GM12872 (cell line): ENCODE results near the gene TLE6.
A peak's percentile ranks its signal among the peaks of the same experiment; 100 is the strongest.

Experiments
- CTCF ChIP-seq: IDR thresholded peaks from 3 replicates; pipeline ENCODE4 v1.5.1; 2011; ENCODE audit warnings: low read depth, mild to moderate bottlenecking, low read length, moderate library complexity; ENCODE audit not compliant: insufficient read depth

The TLE6 gene

GRCh38 chr19:2950286-2951124, 26.9 kb upstream of the TLE6 start:
- TF ChIP-seq CTCF = no peak

- TF ChIP-seq CTCF = 0 out of 3 replicates have a peak, but pooled peaks have one; percentile 11
These were observed 24.3 kb upstream of the TLE6 start for GRCh38 chr19:2952953-2953481.

DNA sequence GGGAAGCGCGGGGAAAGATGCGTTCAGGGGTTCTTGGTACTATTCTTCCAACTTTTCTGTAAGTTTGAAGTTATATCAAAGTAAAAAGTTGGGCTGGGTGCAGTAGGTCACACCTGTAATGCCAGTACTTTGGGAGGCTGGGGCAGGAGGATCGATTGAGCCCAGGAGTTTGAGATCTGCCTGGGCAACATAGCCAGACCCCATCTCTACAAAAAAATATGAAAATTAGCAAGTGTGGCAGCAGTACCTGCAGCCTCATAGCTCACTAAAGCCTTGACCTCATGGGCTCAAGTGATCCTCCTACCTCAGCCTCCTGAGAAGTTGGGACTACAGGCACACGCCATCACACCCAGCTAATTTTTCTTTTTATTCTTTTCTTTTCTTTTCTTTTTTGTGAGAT, 20.2 kb upstream of the TLE6 start:
- no peak for TF ChIP-seq CTCF

GRCh38 chr19:2960120-2960519, 17.2 kb upstream of the TLE6 start:
- TF ChIP-seq CTCF = no peak

GRCh38 chr19:2962018-2962670, 15.2 kb upstream of the TLE6 start:
- peak; percentile 69 for TF ChIP-seq CTCF

GRCh38 chr19:2963122-2963521, 14.2 kb upstream of the TLE6 start:
- no peak for TF ChIP-seq CTCF

DNA sequence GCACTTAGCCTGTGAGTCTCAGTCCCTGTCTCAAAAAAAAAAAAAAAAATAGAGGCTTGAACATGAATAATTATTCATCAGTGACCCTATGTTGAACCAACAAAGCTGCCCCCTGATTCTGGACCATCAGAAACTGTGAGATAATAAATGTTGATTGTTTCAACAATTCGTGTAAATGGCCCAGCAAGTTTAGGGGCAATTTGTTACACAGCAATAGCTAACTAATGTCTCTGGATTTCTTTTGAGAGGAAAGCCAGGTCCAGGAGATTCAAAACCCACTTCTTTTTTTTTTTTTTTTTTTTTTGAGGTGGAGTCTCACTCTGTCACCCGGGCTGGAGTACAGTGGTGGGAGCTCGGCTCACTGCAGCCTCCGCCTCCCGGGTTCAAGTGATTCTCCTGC, 12.5 kb upstream of the TLE6 start:
- TF ChIP-seq CTCF = no peak
